HCT116 (cell line): Measurements from ENCODE around the gene ATG16L1.

ENCODE experiments used
- CEBPB ChIP-seq: IDR thresholded peaks from 2 replicates; pipeline ENCODE4 v1.6.1; 2012; ENCODE audit warnings: low read depth
- CTCF ChIP-seq, 3 experiments: fragments of 200-600 bp in 1 of 3; sonication (generic) in 1 of 3; IDR thresholded peaks in 2 of 3; conservative IDR thresholded peaks in 1 of 3; 2 replicates each; pipeline ENCODE4 v1.5.1; 2012 to 2017; ENCODE audit warnings: low read depth in 2 of 3, low read length in 2 of 3, antibody characterized with exemption in 1 of 3, borderline replicate concordance in 1 of 3, control low read depth in 1 of 3, mild to moderate bottlenecking in 1 of 3, mixed read lengths in 1 of 3, mixed run types in 1 of 3, moderate library complexity in 1 of 3; ENCODE audit not compliant: insufficient read depth in 1 of 3
- EZH2 ChIP-seq: fragments of 200-600 bp; sonication (generic); IDR thresholded peaks from 2 replicates; pipeline ENCODE4 v1.6.1; 2017; ENCODE audit warnings: antibody characterized with exemption, mixed run types
- EZH2phosphoT487 ChIP-seq: fragments of 200-600 bp; IDR thresholded peaks from 2 replicates; pipeline ENCODE4 v1.6.1; 2018; ENCODE audit warnings: antibody characterized with exemption, borderline replicate concordance
- JUND ChIP-seq: IDR thresholded peaks from 2 replicates; pipeline ENCODE4 v1.6.1; 2012
- POLR2A ChIP-seq: IDR thresholded peaks from 2 replicates; pipeline ENCODE4 v1.7.0; 2011; ENCODE audit warnings: borderline replicate concordance; ENCODE audit not compliant: insufficient read depth, insufficient read length; ENCODE audit errors: extremely low read depth
- RAD21 ChIP-seq: IDR thresholded peaks from 2 replicates; pipeline ENCODE4 v1.6.1; 2012; ENCODE audit warnings: low read depth, mild to moderate bottlenecking
- REST ChIP-seq: IDR thresholded peaks from 2 replicates; pipeline ENCODE4 v1.6.1; 2012; ENCODE audit warnings: low read depth
- SRF ChIP-seq: IDR thresholded peaks from 2 replicates; pipeline ENCODE4 v1.6.1; 2012; ENCODE audit warnings: low read depth
- TCF7L2 ChIP-seq: IDR thresholded peaks from 2 replicates; pipeline ENCODE4 v1.7.0; 2011; ENCODE audit warnings: borderline replicate concordance, inconsistent platforms; ENCODE audit not compliant: insufficient read depth, insufficient read length; ENCODE audit errors: extremely low read depth
- ZBTB33 ChIP-seq: IDR thresholded peaks from 2 replicates; pipeline ENCODE4 v1.6.1; 2011; ENCODE audit warnings: mild to moderate bottlenecking, low read length, moderate library complexity; ENCODE audit not compliant: insufficient replicate concordance; ENCODE audit errors: extremely low read depth
- ZFX ChIP-seq: fragments of 450-650 bp; IDR thresholded peaks from 2 replicates; pipeline ENCODE4 v1.6.1; 2017

GRCh38 chr2:233303252-233303651 is 51.8 kb downstream of the ATG16L1 start:
- no peak for TF ChIP-seq ZFX
- TF ChIP-seq SRF = no peak
- no peak for TF ChIP-seq POLR2A
- no peak for TF ChIP-seq CTCF (IDR thresholded peaks at IDR 0.05 in 2 of 3, conservative IDR thresholded peaks at IDR 0.05 in 1 of 3; ENCODE audit: borderline replicate concordance in 1 of 3, insufficient read depth in 1 of 3, low read depth in 2 of 3, low read length in 2 of 3)
- no peak for TF ChIP-seq ZBTB33
- no peak for TF ChIP-seq REST
- no peak for TF ChIP-seq RAD21
- TF ChIP-seq TCF7L2 = no peak
- no peak for TF ChIP-seq JUND
- TF ChIP-seq CEBPB = no peak
- TF ChIP-seq EZH2 = no peak
- no peak for TF ChIP-seq EZH2phosphoT487
